GM18526 (cell line): ENCODE data around the gene MCTP1.

Experiments used
- POLR2A ChIP-seq: IDR thresholded peaks from 3 replicates; pipeline ENCODE4 v1.6.1; 2011; ENCODE audit not compliant: insufficient read length; ENCODE audit errors: extremely low read depth

The MCTP1 gene

GRCh38 chr5:95029569-95030366, 255.1 kb downstream of the MCTP1 start:
- no peak for TF ChIP-seq POLR2A

- no peak for TF ChIP-seq POLR2A
These were observed 257.1 kb downstream of the MCTP1 start for GRCh38 chr5:95027775-95028174.

- no peak for TF ChIP-seq POLR2A
These were observed 257.7 kb downstream of the MCTP1 start for GRCh38 chr5:95027151-95027721.

- no peak for TF ChIP-seq POLR2A
These were observed 258.2 kb downstream of the MCTP1 start for GRCh38 chr5:95026718-95027117.

- no peak for TF ChIP-seq POLR2A
These were observed 261.8 kb downstream of the MCTP1 start for GRCh38 chr5:95022967-95023695.

- TF ChIP-seq POLR2A: no peak
These were observed 264.5 kb downstream of the MCTP1 start for GRCh38 chr5:95020345-95020744.

GRCh38 chr5:95018946-95019345, 265.9 kb downstream of the MCTP1 start:
- TF ChIP-seq POLR2A: no peak

GRCh38 chr5:95018511-95018910, 266.4 kb downstream of the MCTP1 start:
- TF ChIP-seq POLR2A: no peak

GRCh38 chr5:95009812-95010211, 275.1 kb downstream of the MCTP1 start:
- no peak for TF ChIP-seq POLR2A

- no peak for TF ChIP-seq POLR2A
These were observed 276.8 kb downstream of the MCTP1 start for GRCh38 chr5:95007921-95008597.

GRCh38 chr5:95005811-95006210, 279.1 kb downstream of the MCTP1 start:
- no peak for TF ChIP-seq POLR2A

GRCh38 chr5:94998670-94999069, 286.2 kb downstream of the MCTP1 start:
- no peak for TF ChIP-seq POLR2A

- TF ChIP-seq POLR2A: no peak
These were observed 291.4 kb downstream of the MCTP1 start for GRCh38 chr5:94993491-94993890.

GRCh38 chr5:94992325-94992724, 292.6 kb downstream of the MCTP1 start:
- TF ChIP-seq POLR2A: no peak

GRCh38 chr5:94983861-94984535, 300.9 kb downstream of the MCTP1 start:
- no peak for TF ChIP-seq POLR2A
